ENCODE measurements around the gene VPS29. TPM values are rescaled to one million over a fixed set of nuclear protein-coding genes. Genes with fewer than 3 reads are reported as not detected.

Gene VPS29
- total RNA-seq, 1 donor from 2014 or later = 106 TPM

- Mint-ChIP-seq H3K27me3 (no peaks in the 10 kb centered on the region), H3K4me1 (peaks cover 31% of the 10 kb centered on the region), H3K9me3 (no peaks in the 10 kb centered on the region), H3K36me3 (ENCODE audit: low read depth) (peaks cover 50% of the 10 kb centered on the region), H3K4me3 (peak overlapping the region; percentile 100), H3K27ac (peak overlapping the region; percentile 100)
- intact Hi-C loops (cut with micrococcal nuclease) = loop anchor here (2.0 kb wide), 1 partner anchor 20 kb away; no protein-coding TSS in a partner anchor
- DNase-seq = no peak
These were observed 50.6 kb downstream of the VPS29 start for GRCh38 chr12:110451263-110451662.

GRCh38 chr12:110449799-110450497 lies 52.0 kb downstream of the VPS29 start, which contains the start of gene ARPC3:
TSS of gene ARPC3 (minus strand) at chr12:110450337. CDS start at chr12:110450260, 77 bp downstream.
- peaks cover 51% of the 10 kb centered on the region for H3K36me3 Mint-ChIP-seq (ENCODE audit: low read depth)
- no peaks in the 10 kb centered on the region for H3K27me3 Mint-ChIP-seq
- peaks cover 37% of the 10 kb centered on the region for H3K4me1 Mint-ChIP-seq
- peak; percentile 98 for DNase-seq
- H3K9me3 Mint-ChIP-seq = no peaks in the 10 kb centered on the region
- peak within 1 kb of the TSS; percentile 100 for H3K27ac Mint-ChIP-seq
- peak within 1 kb of the TSS; percentile 100 for H3K4me3 Mint-ChIP-seq
- intact Hi-C loops (cut with micrococcal nuclease) = loop anchor here (1.0 to 2.0 kb wide), 5 partner anchors 18 to 248 kb away; partner anchors contain the start of genes FAM216A, GPN3, RAD9B and VPS29

GRCh38 chr12:110444455-110444854 lies 57.5 kb downstream of the VPS29 start:
- Mint-ChIP-seq H3K36me3 (ENCODE audit: low read depth) (peaks cover 51% of the 10 kb centered on the region), H3K9me3 (no peaks in the 10 kb centered on the region), H3K4me1 (peaks cover 24% of the 10 kb centered on the region), H3K27me3 (no peaks in the 10 kb centered on the region), H3K4me3 (no peak overlapping the region), H3K27ac (no peak overlapping the region)
- intact Hi-C loops (cut with micrococcal nuclease) = no loop called here
- DNase-seq = no peak

Other genes starting within 250 kb of the VPS29 start
- 219 and 222 TPM in 2 replicates for gene ATP2A2, start 220.9 kb downstream of the VPS29 start, total RNA-seq
- 71.4 and 77.4 TPM in 2 replicates for gene ANAPC7, start 98.4 kb downstream of the VPS29 start, total RNA-seq
- 285 and 300 TPM in 2 replicates for gene ARPC3, start 51.8 kb downstream of the VPS29 start, total RNA-seq
- 60.0 and 62.8 TPM in 2 replicates for gene GPN3, start 33.9 kb downstream of the VPS29 start, total RNA-seq
- 53.7 and 54.4 TPM in 2 replicates for gene FAM216A, start 33.3 kb downstream of the VPS29 start, total RNA-seq
- gene RAD9B, start 220 bp upstream of the VPS29 start, total RNA-seq = 0.37 and 0.95 TPM in 2 replicates
- 57.9 and 58.4 TPM in 2 replicates for gene PPTC7, start 81.2 kb upstream of the VPS29 start, total RNA-seq
- gene TCTN1, start 112.0 kb upstream of the VPS29 start, total RNA-seq = 11.7 and 15.4 TPM in 2 replicates
- 17.9 and 18.0 TPM in 2 replicates for gene HVCN1, start 187.0 kb upstream of the VPS29 start, total RNA-seq
- gene PPP1CC, start 240.8 kb upstream of the VPS29 start, total RNA-seq = 459 and 489 TPM in 2 replicates

Measured in activated CD4-positive, alpha-beta T cell treated with anti-CD3 and anti-CD28 coated beads, Interleukin-2, amount 10 ng/mL, durations not matched to agents 24 days and 14 days (primary cell).